OCI-LY3 (cell line): ENCODE measurements around the gene GGTLC1.

Experiments used
- CTCF ChIP-seq: fragments of 200-600, 300-600 bp; sonication (generic); IDR thresholded peaks from 2 replicates; pipeline ENCODE4 v1.5.1; 2014; ENCODE audit warnings: antibody characterized with exemption, low read length, low read depth
- EZH2phosphoT487 ChIP-seq: fragments of 200-600 bp; shearing (Covaris generic); IDR thresholded peaks from 2 replicates; pipeline ENCODE4 v1.6.1; 2018; ENCODE audit warnings: antibody characterized with exemption, mixed run types, low read depth

DNA sequence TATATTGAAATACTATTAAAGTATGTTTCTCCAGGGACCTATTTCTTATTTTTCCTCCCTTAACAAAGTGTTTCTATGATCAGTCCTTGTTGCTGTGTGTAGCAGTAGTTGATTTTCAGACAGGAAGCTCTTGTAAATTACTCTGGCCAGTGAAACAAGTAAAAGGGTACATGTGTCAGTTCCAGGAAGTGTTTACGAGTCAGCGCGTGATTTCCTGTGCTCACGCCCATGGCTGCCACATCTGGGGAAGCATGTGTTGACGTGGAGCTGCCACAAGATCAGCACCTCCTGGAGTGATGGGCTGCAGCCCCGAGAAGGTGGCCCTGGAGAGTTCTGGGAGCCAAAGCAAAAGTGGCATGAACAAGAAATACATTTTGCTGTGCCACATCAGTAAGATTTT, 38.6 kb upstream of the GGTLC1 start:
- TF ChIP-seq CTCF = no peak
- no peak for TF ChIP-seq EZH2phosphoT487
